HepG2 (cell line): Measurements from ENCODE around the gene LDLRAD3. TPM values are rescaled to one million over a fixed set of nuclear protein-coding genes. Genes with fewer than 3 reads are reported as not detected.

ENCODE experiments used
- ATAC-seq: fragments of 200-7000 bp; cut with Tn5 transposase; 3 replicates; pipeline ENCODE4 v1.9.1; 2020; ENCODE audit warnings: mild to moderate bottlenecking, moderate library complexity
- BruUV-seq: library from RNA; stranded (reverse); fragments of 400-500 nt; replicated peaks from 2 replicates; lab custom pipeline; 2021; lab: Mats Ljungman, UMichigan
- CTCF ChIA-PET: fragments of 300-600 bp; formaldehyde crosslinking; extraction: SDS; loops from one replicate; lab custom pipeline; 2021; ENCODE audit warnings: low total read pairs, inconsistent platforms, low intra/inter-chr PET ratio; lab: Yijun Ruan, JAX
- POLR2A ChIA-PET: fragments of 350-600 bp; sonication (Branson Sonifier 250); formaldehyde crosslinking; loops from one replicate; lab custom pipeline; 2020; ENCODE audit warnings: antibody characterized with exemption, inconsistent platforms; lab: Yijun Ruan, JAX
- DNase-seq: peaks from one replicate; pipeline ENCODE4 v3.0.0-alpha.2; 2015; ENCODE audit warnings: low spot score
- FAIRE-seq: peaks from 3 replicates; lab custom pipeline; 2011; peaks lifted over from hg19 to GRCh38; lab: Jason Lieb, UNC
- H2AFZ ChIP-seq: one replicate; pipeline ENCODE4 v1.6.1; 2011; ENCODE audit warnings: low read length, inconsistent platforms
- H3K27ac ChIP-seq: fragments of 300-600 bp; 3 replicates; pipeline ENCODE4 v1.8.0; 2011; ENCODE audit warnings: mixed run types, mild to moderate bottlenecking, mixed read lengths, low read length, inconsistent platforms; ENCODE audit not compliant: insufficient read depth; ENCODE audit errors: extremely low read length
- H3K27me3 ChIP-seq, 2 experiments: fragments of 200-600 bp in 1 of 2; 2 replicates in 1 of 2; 3 replicates in 1 of 2; pipeline versions ENCODE4 v1.6.0 to v1.8.0; 2011; ENCODE audit warnings: low read length in 2 of 2, mild to moderate bottlenecking in 2 of 2, moderate library complexity in 2 of 2, inconsistent platforms in 1 of 2; ENCODE audit not compliant: insufficient read depth in 2 of 2, control insufficient read depth in 1 of 2
- H3K36me3 ChIP-seq, 2 experiments: fragments of 200-600 bp in 1 of 2; replicated peaks in 1 of 2; 2 replicates in 1 of 2; 3 replicates in 1 of 2; pipeline versions ENCODE4 v1.5.1 to v1.8.0; 2011; ENCODE audit warnings: low read length in 2 of 2, inconsistent platforms in 1 of 2; ENCODE audit not compliant: insufficient read depth in 2 of 2, control insufficient read depth in 1 of 2
- H3K4me1 ChIP-seq: 2 replicates; pipeline ENCODE4 v1.5.1; 2012; ENCODE audit warnings: low read length, inconsistent platforms; ENCODE audit not compliant: insufficient read depth
- H3K4me2 ChIP-seq: 2 replicates; pipeline ENCODE4 v1.6.0; 2011; ENCODE audit warnings: low read depth, low read length, inconsistent platforms
- H3K4me3 ChIP-seq, 3 experiments: fragments of 200-600 bp in 1 of 3; sonication (generic), shearing (Covaris generic) in 1 of 3; replicated peaks in 1 of 3; 2 replicates each; pipeline ENCODE4 v1.5.1; 2011 to 2016; ENCODE audit warnings: low read length in 3 of 3, inconsistent platforms in 2 of 3, low read depth in 2 of 3, mild to moderate bottlenecking in 2 of 3, control low read depth in 1 of 3, mixed read lengths in 1 of 3; ENCODE audit not compliant: insufficient read depth in 1 of 3
- H3K79me2 ChIP-seq: one replicate; pipeline ENCODE4 v1.6.1; 2011; ENCODE audit warnings: low read length, inconsistent platforms; ENCODE audit not compliant: insufficient read depth
- H3K9ac ChIP-seq: 2 replicates; pipeline ENCODE4 v1.6.0; 2011; ENCODE audit warnings: mild to moderate bottlenecking, low read depth, low read length, inconsistent platforms; ENCODE audit not compliant: insufficient read depth
- H3K9me3 ChIP-seq: 2 replicates; pipeline ENCODE4 v1.5.1; 2012; ENCODE audit warnings: mild to moderate bottlenecking, low read length
- H4K20me1 ChIP-seq: 2 replicates; pipeline ENCODE4 v1.6.0; 2011; ENCODE audit warnings: inconsistent platforms, mild to moderate bottlenecking, low read length, moderate library complexity; ENCODE audit not compliant: insufficient read depth
- FOXO1 ChIP-seq: sonication (generic); formaldehyde crosslinking; IDR thresholded peaks from 2 replicates; pipeline ENCODE4 v1.4.0; 2020; ENCODE audit warnings: missing genetic modification reagents
- HNRNPLL ChIP-seq: fragments of 200-400 bp; formaldehyde crosslinking; IDR thresholded peaks from 2 replicates; pipeline ENCODE4 v1.6.1; 2017; ENCODE audit warnings: mild to moderate bottlenecking, low read depth, low read length; ENCODE audit not compliant: poor library complexity, severe bottlenecking
- MIER2 ChIP-seq: IDR thresholded peaks from 2 replicates; pipeline ENCODE4 v1.6.1; 2016; ENCODE audit warnings: missing biosample characterization, missing genetic modification reagents
- SIN3B ChIP-seq: fragments of 150-350 bp; IDR thresholded peaks from 2 replicates; pipeline ENCODE4 v1.6.1; 2014; ENCODE audit warnings: low read length
- ZMAT3 ChIP-seq: sonication (generic); formaldehyde crosslinking; conservative IDR thresholded peaks from 2 replicates; pipeline ENCODE4 v1.7.0; 2021; ENCODE audit warnings: missing genetic modification reagents
- ZNF224 ChIP-seq: sonication (generic); formaldehyde crosslinking; IDR thresholded peaks from 2 replicates; pipeline ENCODE4 v1.5.0; 2020; ENCODE audit warnings: mild to moderate bottlenecking, missing genetic modification reagents
- ZNF562 ChIP-seq: sonication (generic); formaldehyde crosslinking; IDR thresholded peaks from 2 replicates; pipeline ENCODE4 v1.8.0; 2022; ENCODE audit warnings: missing genetic modification reagents, borderline replicate concordance
- WGBS: methylation state at CpG from one replicate; pipeline ENCODE4 v1.1.6; 2017; ENCODE audit warnings: low lambda C conversion rate; 5-methylcytosine and 5-hydroxymethylcytosine counted together
- in situ Hi-C: cut with HindIII; loops from 2 replicates; pipeline ENCODE4 v1.10.0; 2017; ENCODE audit warnings: low pct_unique_long_range_greater_than_20kb; ENCODE audit not compliant: extremely low pct_ligation_motif_present
- intact Hi-C: fragments of 100-400 bp; cut with micrococcal nuclease; formaldehyde crosslinking; loops from one replicate; pipeline ENCODE4 v1.10.0; 2022; ENCODE audit not compliant: unreplicated experiment
- polyA plus RNA-seq, 8 experiments: library from polyadenylated mRNA; depleted of rRNA in 3 of 8; stranded (reverse) in 7 of 8; unstranded in 1 of 8; fragments of >200 nt; fragmentation: Illumina TruSeq in 4 of 8; extraction: Trizol in 4 of 8; gene quantifications; 2 replicates each; pipeline versions ENCODE4 v1.2.1 to v1.2.3, GENCODE V29; 2011 to 2016; ENCODE audit warnings: low read depth in 4 of 8, missing spikeins in 1 of 8, mixed read lengths in 1 of 8; ENCODE audit not compliant: insufficient read depth in 1 of 8
- total RNA-seq, 5 experiments: library from RNA; depleted of rRNA; stranded (reverse); fragments of >200 nt; fragmentation: Illumina TruSeq; extraction: Trizol; gene quantifications; 2 replicates each; pipeline ENCODE4 v1.2.3, GENCODE V29; 2016; ENCODE audit warnings: low read depth in 1 of 5
- TF ChIP-seq, protein P1 (sequence below), 2 experiments: IDR thresholded peaks; 2 replicates each; pipeline ENCODE4 v1.6.1; 2011 to 2012; ENCODE audit warnings: low read length in 2 of 2, borderline replicate concordance in 1 of 2, low read depth in 1 of 2, mild to moderate bottlenecking in 1 of 2, moderate library complexity in 1 of 2
- TF ChIP-seq, protein P2 (sequence below): sonication (generic); formaldehyde crosslinking; IDR thresholded peaks from 2 replicates; pipeline ENCODE4 v1.4.0; 2020; ENCODE audit warnings: mild to moderate bottlenecking, missing genetic modification reagents

Gene LDLRAD3
- total and polyA plus RNA-seq, 2 of the 13 experiments (the other 11 are each of a cell fraction or from before 2014, with no cell fraction given): 0.50 to 0.60 TPM

DNA sequence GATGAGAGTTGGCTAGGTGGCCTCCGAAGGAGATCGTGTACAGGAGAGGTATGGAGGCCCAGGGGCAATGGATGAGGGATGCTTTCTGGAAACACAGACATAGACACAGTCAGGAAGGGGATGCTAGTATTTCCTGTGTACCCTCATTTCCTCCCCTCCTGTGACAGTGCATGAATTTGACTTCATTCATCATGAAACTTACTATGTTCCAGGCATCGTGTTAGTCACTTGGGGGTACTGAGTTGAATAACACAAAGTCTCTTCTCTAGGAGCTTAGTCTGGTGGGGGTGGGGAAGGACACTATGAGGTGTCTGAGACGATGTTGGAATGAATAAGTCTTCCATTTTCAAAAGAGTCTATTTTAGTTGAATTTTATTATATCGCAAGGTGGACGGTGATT lies 32.6 kb downstream of the LDLRAD3 start:
- no peaks in the 10 kb centered on the region for H3K36me3 ChIP-seq
- H3K79me2 ChIP-seq: no peaks in the 10 kb centered on the region
- H3K4me1 ChIP-seq: no peaks in the 10 kb centered on the region
- H3K9ac ChIP-seq: no peak overlapping the region
- H3K4me2 ChIP-seq: no peak overlapping the region
- DNase-seq (no peak), FAIRE-seq (no peak)
- peaks cover 5% of the 10 kb centered on the region; the same call in 1 of the 2 replicates for H3K9me3 ChIP-seq
- in situ Hi-C loops: no loop called here
- no TSS peak for BruUV-seq
- no peaks in the 10 kb centered on the region; a peak in 1 of 5 replicates for H3K27me3 ChIP-seq
- CTCF ChIA-PET: no interaction called here
- TF ChIP-seq ZNF224 (CRISPR knock-in tag): no peak
- TF ChIP-seq ZMAT3: no peak
- TF ChIP-seq SIN3B: no peak
- TF ChIP-seq, protein P1, sequence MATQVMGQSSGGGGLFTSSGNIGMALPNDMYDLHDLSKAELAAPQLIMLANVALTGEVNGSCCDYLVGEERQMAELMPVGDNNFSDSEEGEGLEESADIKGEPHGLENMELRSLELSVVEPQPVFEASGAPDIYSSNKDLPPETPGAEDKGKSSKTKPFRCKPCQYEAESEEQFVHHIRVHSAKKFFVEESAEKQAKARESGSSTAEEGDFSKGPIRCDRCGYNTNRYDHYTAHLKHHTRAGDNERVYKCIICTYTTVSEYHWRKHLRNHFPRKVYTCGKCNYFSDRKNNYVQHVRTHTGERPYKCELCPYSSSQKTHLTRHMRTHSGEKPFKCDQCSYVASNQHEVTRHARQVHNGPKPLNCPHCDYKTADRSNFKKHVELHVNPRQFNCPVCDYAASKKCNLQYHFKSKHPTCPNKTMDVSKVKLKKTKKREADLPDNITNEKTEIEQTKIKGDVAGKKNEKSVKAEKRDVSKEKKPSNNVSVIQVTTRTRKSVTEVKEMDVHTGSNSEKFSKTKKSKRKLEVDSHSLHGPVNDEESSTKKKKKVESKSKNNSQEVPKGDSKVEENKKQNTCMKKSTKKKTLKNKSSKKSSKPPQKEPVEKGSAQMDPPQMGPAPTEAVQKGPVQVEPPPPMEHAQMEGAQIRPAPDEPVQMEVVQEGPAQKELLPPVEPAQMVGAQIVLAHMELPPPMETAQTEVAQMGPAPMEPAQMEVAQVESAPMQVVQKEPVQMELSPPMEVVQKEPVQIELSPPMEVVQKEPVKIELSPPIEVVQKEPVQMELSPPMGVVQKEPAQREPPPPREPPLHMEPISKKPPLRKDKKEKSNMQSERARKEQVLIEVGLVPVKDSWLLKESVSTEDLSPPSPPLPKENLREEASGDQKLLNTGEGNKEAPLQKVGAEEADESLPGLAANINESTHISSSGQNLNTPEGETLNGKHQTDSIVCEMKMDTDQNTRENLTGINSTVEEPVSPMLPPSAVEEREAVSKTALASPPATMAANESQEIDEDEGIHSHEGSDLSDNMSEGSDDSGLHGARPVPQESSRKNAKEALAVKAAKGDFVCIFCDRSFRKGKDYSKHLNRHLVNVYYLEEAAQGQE (IDR thresholded peaks at IDR 0.05; ENCODE audit: borderline replicate concordance in 1 of 2, low read depth in 1 of 2, low read length in 2 of 2): no peak
- TF ChIP-seq, protein P2, sequence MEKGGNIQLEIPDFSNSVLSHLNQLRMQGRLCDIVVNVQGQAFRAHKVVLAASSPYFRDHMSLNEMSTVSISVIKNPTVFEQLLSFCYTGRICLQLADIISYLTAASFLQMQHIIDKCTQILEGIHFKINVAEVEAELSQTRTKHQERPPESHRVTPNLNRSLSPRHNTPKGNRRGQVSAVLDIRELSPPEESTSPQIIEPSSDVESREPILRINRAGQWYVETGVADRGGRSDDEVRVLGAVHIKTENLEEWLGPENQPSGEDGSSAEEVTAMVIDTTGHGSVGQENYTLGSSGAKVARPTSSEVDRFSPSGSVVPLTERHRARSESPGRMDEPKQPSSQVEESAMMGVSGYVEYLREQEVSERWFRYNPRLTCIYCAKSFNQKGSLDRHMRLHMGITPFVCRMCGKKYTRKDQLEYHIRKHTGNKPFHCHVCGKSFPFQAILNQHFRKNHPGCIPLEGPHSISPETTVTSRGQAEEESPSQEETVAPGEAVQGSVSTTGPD (CRISPR knock-in tag): no peak
- no peak for TF ChIP-seq FOXO1 (CRISPR knock-in tag)
- no peak for TF ChIP-seq HNRNPLL
- TF ChIP-seq ZNF562 (CRISPR knock-in tag): no peak
- TF ChIP-seq MIER2 (CRISPR knock-in tag): no peak
- TF ChIP-seq, all 625 proteins: peak for 0
- POLR2A ChIA-PET: no interaction called here
- Histone ChIP-seq H2AFZ (no peak overlapping the region), H3K27ac (no peak overlapping the region), H4K20me1 (no peaks in the 10 kb centered on the region), H3K4me3 (no peak overlapping the region)
- no peak for ATAC-seq
- intact Hi-C loops: no loop called here
- 56% methylated on average over 6 of the region's 6 CpGs for WGBS
